ENCODE results near the gene EMILIN3. TPM values are rescaled to one million over a fixed set of nuclear protein-coding genes. Genes with fewer than 3 reads are reported as not detected.

EMILIN3 gene
- total and polyA plus RNA-seq, 2 of the 8 experiments (the other 6 are each of a cell fraction or from before 2014, with no cell fraction given): 3.8 to 5.2 TPM

GRCh38 chr20:41394931-41395666 is 28.5 kb upstream of the EMILIN3 start:
- Histone ChIP-seq H3K4ac (replicated peaks; ENCODE audit: insufficient read length, low read depth, low read length) (no peak overlapping the region), H3K27ac (ENCODE audit: low read depth, low read length) (no peak overlapping the region), H3K56ac (replicated peaks; ENCODE audit: insufficient read length, low read depth, low read length) (no peak overlapping the region), H2BK120ac (replicated peaks; ENCODE audit: low read depth, low read length) (no peak overlapping the region), H3K4me3 (ENCODE audit: extremely low read depth in 1 of 4, insufficient read depth in 2 of 4, low read depth in 3 of 4, low read length in 4 of 4) (no peak overlapping the region), H2BK12ac (ENCODE audit: low read depth, low read length) (no peak overlapping the region), H3K9me3 (ENCODE audit: insufficient read depth in 2 of 2, low read depth in 1 of 2, low read length in 1 of 2) (no peaks in the 10 kb centered on the region), H2BK5ac (ENCODE audit: low read depth, low read length) (no peak overlapping the region), H3K18ac (ENCODE audit: extremely low read depth, low read length) (no peak overlapping the region), H3K27me3 (replicated peaks in 1 of 4; ENCODE audit: control insufficient read depth in 3 of 4, extremely low read depth in 1 of 4, insufficient read depth in 3 of 4, low read length in 3 of 4) (no peaks in the 10 kb centered on the region), H2BK15ac (ENCODE audit: low read length) (0 out of 2 replicates have a peak overlapping the region, but pooled peaks have one; percentile 61), H3K4me1 (replicated peaks in 1 of 4; ENCODE audit: control insufficient read depth in 3 of 4, insufficient read depth in 4 of 4, low read length in 3 of 4) (peaks cover 0 to 9% (median 6%) of the 10 kb centered on the region in 4 experiments; a peak in 5 of 7 replicates), H3K4me2 (ENCODE audit: insufficient read depth in 1 of 2, low read depth in 2 of 2, low read length in 2 of 2) (no peak overlapping the region), H2AFZ (ENCODE audit: low read length) (no peak overlapping the region), H3K23ac (ENCODE audit: insufficient read length) (no peak overlapping the region), H4K20me1 (replicated peaks in 1 of 2; ENCODE audit: control insufficient read depth in 1 of 2, insufficient read depth in 2 of 2, low read length in 2 of 2) (no peaks in the 10 kb centered on the region), H3K23me2 (ENCODE audit: low read depth, low read length) (no peaks in the 10 kb centered on the region), H3K79me1 (ENCODE audit: low read depth, low read length) (no peaks in the 10 kb centered on the region; the same call in 1 of the 2 replicates), H3K14ac (ENCODE audit: insufficient read length) (no peak overlapping the region), H2AK5ac (ENCODE audit: low read depth, low read length) (no peak overlapping the region), H4K5ac (ENCODE audit: insufficient read length, low read depth, low read length) (no peak overlapping the region), H4K8ac (ENCODE audit: extremely low read depth, insufficient read depth, low read length) (no peak overlapping the region), H3K36me3 (ENCODE audit: control insufficient read depth in 2 of 4, insufficient read depth in 4 of 4, low read length in 3 of 4) (no peaks in the 10 kb centered on the region), H3K9ac (replicated peaks in 1 of 4; ENCODE audit: extremely low read depth in 1 of 4, low read depth in 3 of 4, low read length in 3 of 4) (no peak overlapping the region), H3K79me2 (ENCODE audit: control insufficient read depth in 1 of 2, insufficient read depth in 2 of 2, low read length in 2 of 2) (no peaks in the 10 kb centered on the region), H2BK20ac (ENCODE audit: low read length) (no peak overlapping the region), H4K91ac (replicated peaks; ENCODE audit: insufficient read length, low read length) (no peak overlapping the region)
- ChIA-PET POLR2A (ENCODE audit: partially characterized antibody) (interaction anchor here (0.9 to 1.4 kb wide), 3 partner anchors 18 to 225 kb away, joined by 3 to 5 read pairs (median 4); no protein-coding TSS in a partner anchor), CTCF (ENCODE audit: partially characterized antibody) (interaction anchor here (0.6 to 3.5 kb wide), 11 partner anchors 14 to 427 kb away, joined by 3 to 16 read pairs (median 4); partner anchors contain the start of gene LPIN3)
- FAIRE-seq (no peak), DNase-seq (ENCODE audit: low read depth in 1 of 2, low spot score in 2 of 2) (no peak)
- WGBS, 2 experiments (ENCODE audit: extremely low coverage in 1 of 2, insufficient coverage in 1 of 2, insufficient read length in 1 of 2, insufficient replicate concordance in 2 of 2, low coverage in 1 of 2, low lambda C conversion rate in 2 of 2, missing lambda C conversion rate in 1 of 2): 95% methylated on average over 9 of the region's 9 CpGs; no CpG with 5 or more reads in 1 of the 2 experiments
- no peak for TF ChIP-seq SIN3A (conservative IDR thresholded peaks at IDR 0.05 in 1 of 2, IDR thresholded peaks at IDR 0.05 in 1 of 2; ENCODE audit: low read depth in 1 of 2, low read length in 2 of 2)
- TF ChIP-seq HDAC2 (IDR thresholded peaks at IDR 0.05; ENCODE audit: borderline replicate concordance in 1 of 2, low read depth in 2 of 2, low read length in 2 of 2): no peak
- no peak for TF ChIP-seq SIRT6 (IDR thresholded peaks at IDR 0.05; ENCODE audit: low read length)
- TF ChIP-seq BCL11A (IDR thresholded peaks at IDR 0.05; ENCODE audit: low read depth in 2 of 2, low read length in 2 of 2): no peak
- no peak for TF ChIP-seq SP2 (IDR thresholded peaks at IDR 0.05; ENCODE audit: low read length)
- no peak for TF ChIP-seq KDM5A (IDR thresholded peaks at IDR 0.05; ENCODE audit: low read length)

All from H1 (cell line).